Mesothelial cell of epicardium (in vitro differentiated cells): ENCODE results near the gene OSBPL2. TPM values are rescaled to one million over a fixed set of nuclear protein-coding genes. Genes with fewer than 3 reads are reported as not detected.

Experiments
- DNase-seq, 2 experiments: peaks; one replicate each; pipeline ENCODE4 v3.0.0; 2021; ENCODE audit warnings: low spot score in 2 of 2; ENCODE audit not compliant: unreplicated experiment in 2 of 2
- H3K27ac Mint-ChIP-seq: 2 replicates; pipeline ENCODE4 v1.8.0; 2021; ENCODE audit warnings: mixed read lengths
- H3K27me3 Mint-ChIP-seq: 2 replicates; pipeline ENCODE4 v1.8.0; 2021; ENCODE audit warnings: low read depth, mixed read lengths
- H3K36me3 Mint-ChIP-seq: 2 replicates; pipeline ENCODE4 v1.8.0; 2021; ENCODE audit warnings: mixed read lengths
- H3K4me1 Mint-ChIP-seq: 2 replicates; pipeline ENCODE4 v1.8.0; 2021; ENCODE audit warnings: mixed read lengths
- H3K4me3 Mint-ChIP-seq: 2 replicates; pipeline ENCODE4 v1.8.0; 2021; ENCODE audit warnings: mild to moderate bottlenecking, moderate library complexity, mixed read lengths
- H3K9me3 Mint-ChIP-seq: 2 replicates; pipeline ENCODE4 v1.8.0; 2021; ENCODE audit warnings: mixed read lengths
- total RNA-seq: library from RNA; stranded (reverse); gene quantifications from 3 replicates; pipeline ENCODE4 v1.2.1, GENCODE V29; 2021
- TF ChIP-seq, protein P1 (sequence below): fragments of 200-600 bp; sonication (generic); IDR thresholded peaks from one replicate; pipeline ENCODE4 v1.5.0; 2021; ENCODE audit warnings: antibody characterized with exemption; ENCODE audit not compliant: unreplicated experiment

Gene OSBPL2
- total RNA-seq, 1 donor from 2014 or later: 57.7 TPM

DNA sequence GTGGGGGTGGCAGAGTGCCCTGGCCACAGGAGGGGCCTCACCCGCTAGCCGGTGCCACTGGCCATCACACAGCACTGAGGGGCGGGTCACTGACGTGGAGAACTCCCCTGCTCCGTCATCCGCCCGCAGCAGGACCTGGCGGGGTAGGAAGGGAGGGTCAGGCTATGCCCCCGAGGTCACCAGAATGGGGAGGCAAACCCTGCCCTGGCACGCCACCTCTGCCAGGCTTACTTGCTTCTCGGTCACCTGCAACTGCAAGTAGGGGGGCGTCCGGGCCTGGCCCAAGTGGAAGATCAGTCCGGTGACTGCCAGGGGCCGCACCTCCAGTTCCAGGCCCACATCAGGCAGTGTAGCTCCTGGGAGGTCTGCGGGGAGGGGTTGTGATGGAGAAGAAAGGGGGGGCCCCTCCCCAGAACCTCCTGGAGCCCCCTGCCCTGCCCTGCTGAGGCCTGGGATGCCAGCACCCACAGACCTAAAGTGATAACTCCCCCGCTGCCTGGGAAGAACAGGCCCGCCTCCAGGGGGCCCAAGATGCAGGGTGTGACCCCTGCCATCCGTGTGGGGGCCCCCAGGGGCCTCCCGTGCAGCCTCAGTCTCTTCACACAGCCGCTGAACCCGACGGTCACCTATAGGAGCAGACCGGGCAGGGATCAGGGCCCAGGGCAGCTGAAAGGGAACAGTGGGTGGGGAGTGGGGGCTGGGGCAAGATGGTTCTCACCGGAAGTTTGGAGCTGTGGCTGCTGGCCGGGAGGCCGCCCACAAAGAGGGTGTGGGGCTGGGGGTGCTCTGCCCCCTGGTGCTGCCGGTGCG is 71.8 kb downstream of the OSBPL2 start:
- Mint-ChIP-seq H3K4me3 (no peak overlapping the region), H3K27ac (no peak overlapping the region)

GRCh38 chr20:62310757-62311121 is 72.4 kb downstream of the OSBPL2 start:
- no peaks in the 10 kb centered on the region for H3K4me1 Mint-ChIP-seq
- no peak overlapping the region for H3K4me3 Mint-ChIP-seq
- H3K27ac Mint-ChIP-seq: no peak overlapping the region
- no peak for DNase-seq
- TF ChIP-seq, protein P1, sequence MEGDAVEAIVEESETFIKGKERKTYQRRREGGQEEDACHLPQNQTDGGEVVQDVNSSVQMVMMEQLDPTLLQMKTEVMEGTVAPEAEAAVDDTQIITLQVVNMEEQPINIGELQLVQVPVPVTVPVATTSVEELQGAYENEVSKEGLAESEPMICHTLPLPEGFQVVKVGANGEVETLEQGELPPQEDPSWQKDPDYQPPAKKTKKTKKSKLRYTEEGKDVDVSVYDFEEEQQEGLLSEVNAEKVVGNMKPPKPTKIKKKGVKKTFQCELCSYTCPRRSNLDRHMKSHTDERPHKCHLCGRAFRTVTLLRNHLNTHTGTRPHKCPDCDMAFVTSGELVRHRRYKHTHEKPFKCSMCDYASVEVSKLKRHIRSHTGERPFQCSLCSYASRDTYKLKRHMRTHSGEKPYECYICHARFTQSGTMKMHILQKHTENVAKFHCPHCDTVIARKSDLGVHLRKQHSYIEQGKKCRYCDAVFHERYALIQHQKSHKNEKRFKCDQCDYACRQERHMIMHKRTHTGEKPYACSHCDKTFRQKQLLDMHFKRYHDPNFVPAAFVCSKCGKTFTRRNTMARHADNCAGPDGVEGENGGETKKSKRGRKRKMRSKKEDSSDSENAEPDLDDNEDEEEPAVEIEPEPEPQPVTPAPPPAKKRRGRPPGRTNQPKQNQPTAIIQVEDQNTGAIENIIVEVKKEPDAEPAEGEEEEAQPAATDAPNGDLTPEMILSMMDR: no peak
- no peaks in the 10 kb centered on the region for H3K27me3 Mint-ChIP-seq
- no peaks in the 10 kb centered on the region for H3K9me3 Mint-ChIP-seq
- peaks cover 2% of the 10 kb centered on the region for H3K36me3 Mint-ChIP-seq

More for the DNA sequence above, 71.8 kb downstream of the OSBPL2 start:
- DNase-seq: no peak
- TF ChIP-seq, protein P1: no peak
- Mint-ChIP-seq H3K27me3 (no peaks in the 10 kb centered on the region), H3K9me3 (no peaks in the 10 kb centered on the region), H3K4me1 (peaks cover 3% of the 10 kb centered on the region), H3K36me3 (peaks cover 3% of the 10 kb centered on the region)

GRCh38 chr20:62311150-62311549 is 72.8 kb downstream of the OSBPL2 start:
- H3K27me3 Mint-ChIP-seq: no peaks in the 10 kb centered on the region
- DNase-seq: no peak
- H3K4me3 Mint-ChIP-seq: no peak overlapping the region
- no peak overlapping the region for H3K27ac Mint-ChIP-seq
- no peaks in the 10 kb centered on the region for H3K9me3 Mint-ChIP-seq
- TF ChIP-seq, protein P1: no peak
- no peaks in the 10 kb centered on the region for H3K4me1 Mint-ChIP-seq
- peaks cover 6% of the 10 kb centered on the region for H3K36me3 Mint-ChIP-seq

GRCh38 chr20:62311832-62312661 is 73.7 kb downstream of the OSBPL2 start:
- Mint-ChIP-seq H3K27me3 (no peaks in the 10 kb centered on the region), H3K36me3 (peaks cover 10% of the 10 kb centered on the region), H3K27ac (no peak overlapping the region), H3K4me3 (no peak overlapping the region), H3K4me1 (no peaks in the 10 kb centered on the region), H3K9me3 (no peaks in the 10 kb centered on the region)
- TF ChIP-seq, protein P1: no peak
- DNase-seq: no peak

- H3K4me1 Mint-ChIP-seq: no peaks in the 10 kb centered on the region
- no peak overlapping the region for H3K27ac Mint-ChIP-seq
- no peak overlapping the region for H3K4me3 Mint-ChIP-seq
- TF ChIP-seq, protein P1: no peak
- H3K9me3 Mint-ChIP-seq: no peaks in the 10 kb centered on the region
- no peaks in the 10 kb centered on the region for H3K27me3 Mint-ChIP-seq
- peaks cover 10% of the 10 kb centered on the region for H3K36me3 Mint-ChIP-seq
- no peak for DNase-seq
These were observed 74.3 kb downstream of the OSBPL2 start for GRCh38 chr20:62312662-62312977.
